Measurements from ENCODE around the gene SLC35F1.
"Not testable (repeated sequence)": the region's sequence is repeated elsewhere in the genome, so short reads cannot be mapped to it uniquely, and the experiment has no call there.

The SLC35F1 gene

GRCh38 chr6:117906958-117907600 is at the start of gene SLC35F1:
Gene SLC35F1, plus strand, starts transcription at chr6:117907264.
- H3K4me3 ChIP-seq (ENCODE audit: low read length) = peak within 1 kb of the TSS; percentile 31
- TF ChIP-seq CTCF (IDR thresholded peaks at IDR 0.05; ENCODE audit: insufficient read depth, low read depth, low read length, missing control alignments) = peak; percentile 16
- DNase-seq (ENCODE audit: low read depth) = peak; percentile 35

GRCh38 chr6:117858601-117859000 is 48.5 kb upstream of the SLC35F1 start:
- H3K4me3 ChIP-seq (ENCODE audit: low read length); DNase-seq (ENCODE audit: low read depth): not testable (repeated sequence)

- no peak for TF ChIP-seq CTCF (IDR thresholded peaks at IDR 0.05; ENCODE audit: insufficient read depth, low read depth, low read length, missing control alignments)
- no peak overlapping the region for H3K4me3 ChIP-seq (ENCODE audit: low read length)
- no peak for DNase-seq (ENCODE audit: low read depth)
These were observed 45.5 kb upstream of the SLC35F1 start for GRCh38 chr6:117861545-117861944.

GRCh38 chr6:117866561-117866960 is 40.5 kb upstream of the SLC35F1 start:
- no peak overlapping the region for H3K4me3 ChIP-seq (ENCODE audit: low read length)
- no peak for DNase-seq (ENCODE audit: low read depth)

GRCh38 chr6:117870486-117871242 is 36.4 kb upstream of the SLC35F1 start:
- no peak for DNase-seq (ENCODE audit: low read depth)
- no peak overlapping the region for H3K4me3 ChIP-seq (ENCODE audit: low read length)
- TF ChIP-seq CTCF (IDR thresholded peaks at IDR 0.05; ENCODE audit: insufficient read depth, low read depth, low read length, missing control alignments) = no peak

More at GRCh38 chr6:117866561-117866960, 40.5 kb upstream of the SLC35F1 start:
- no peak for TF ChIP-seq CTCF (IDR thresholded peaks at IDR 0.05; ENCODE audit: insufficient read depth, low read depth, low read length, missing control alignments)

- DNase-seq (ENCODE audit: low read depth) = no peak
- TF ChIP-seq CTCF (IDR thresholded peaks at IDR 0.05; ENCODE audit: insufficient read depth, low read depth, low read length, missing control alignments) = no peak
- no peak overlapping the region for H3K4me3 ChIP-seq (ENCODE audit: low read length)
These were observed 26.2 kb upstream of the SLC35F1 start for GRCh38 chr6:117880824-117881223.

GRCh38 chr6:117890172-117890571 is 16.9 kb upstream of the SLC35F1 start:
- H3K4me3 ChIP-seq (ENCODE audit: low read length) = no peak overlapping the region
- TF ChIP-seq CTCF (IDR thresholded peaks at IDR 0.05; ENCODE audit: insufficient read depth, low read depth, low read length, missing control alignments) = no peak
- DNase-seq (ENCODE audit: low read depth) = no peak
